Measurements from ENCODE around the gene PARPBP.
"Not testable (repeated sequence)": the region's sequence is repeated elsewhere in the genome, so short reads cannot be mapped to it uniquely, and the experiment has no call there.

The PARPBP gene

GRCh38 chr12:102119674-102120563 lies at the start of gene PARPBP, which contains the start of gene NUP37:
Gene PARPBP, plus strand, starts transcription at chr12:102120183. Its CDS starts 3,706 bp downstream, at chr12:102123889.
Gene NUP37, minus strand, starts transcription at chr12:102120114. Its CDS starts 1,596 bp downstream, at chr12:102118518.
- DNase-seq, result peak; percentile 52

GRCh38 chr12:102072092-102072491 lies 47.9 kb upstream of the PARPBP start:
- DNase-seq, result not testable (repeated sequence)

GRCh38 chr12:102080842-102081241 lies 39.1 kb upstream of the PARPBP start:
- no peak for DNase-seq

GRCh38 chr12:102089228-102089835 lies 30.7 kb upstream of the PARPBP start:
- not testable (repeated sequence) for DNase-seq

GRCh38 chr12:102093319-102093718 lies 26.7 kb upstream of the PARPBP start:
- DNase-seq, result no peak

GRCh38 chr12:102095677-102096263 lies 24.2 kb upstream of the PARPBP start:
- peak; percentile 25 for DNase-seq

GRCh38 chr12:102096855-102097254 lies 23.1 kb upstream of the PARPBP start:
- DNase-seq, result no peak

GRCh38 chr12:102106905-102107304 lies 13.1 kb upstream of the PARPBP start:
- no peak for DNase-seq

- DNase-seq, result no peak
Measured at GRCh38 chr12:102107970-102108369, 12.0 kb upstream of the PARPBP start.

GRCh38 chr12:102110782-102111181 lies 9.2 kb upstream of the PARPBP start:
- no peak for DNase-seq

- no peak for DNase-seq
Measured at GRCh38 chr12:102114212-102114611, 5.8 kb upstream of the PARPBP start.

- no peak for DNase-seq
Measured at GRCh38 chr12:102116392-102116791, 3.6 kb upstream of the PARPBP start.

GRCh38 chr12:102118874-102119273 lies 1.1 kb upstream of the PARPBP start:
- no peak for DNase-seq

- no peak for DNase-seq
Measured at GRCh38 chr12:102120564-102120873, 536 bp downstream of the PARPBP start.

- DNase-seq, result no peak
Measured at GRCh38 chr12:102120886-102121285, 903 bp downstream of the PARPBP start.

GRCh38 chr12:102121328-102121727 lies 1.3 kb downstream of the PARPBP start:
- not testable (repeated sequence) for DNase-seq

- not testable (repeated sequence) for DNase-seq
Measured at GRCh38 chr12:102130720-102131119, 10.7 kb downstream of the PARPBP start.

GRCh38 chr12:102131442-102131841 lies 11.5 kb downstream of the PARPBP start:
- not testable (repeated sequence) for DNase-seq

GRCh38 chr12:102137619-102138018 lies 17.6 kb downstream of the PARPBP start:
- DNase-seq, result not testable (repeated sequence)

GRCh38 chr12:102142866-102143373 lies 22.9 kb downstream of the PARPBP start:
- DNase-seq, result not testable (repeated sequence)

GRCh38 chr12:102144221-102144620 lies 24.2 kb downstream of the PARPBP start:
- DNase-seq, result no peak

GRCh38 chr12:102147062-102147587 lies 27.1 kb downstream of the PARPBP start:
- not testable (repeated sequence) for DNase-seq

GRCh38 chr12:102155206-102155605 lies 35.2 kb downstream of the PARPBP start:
- DNase-seq, result not testable (repeated sequence)

Measured in NCI-H2081 treated with DMSO at 0.1 percent for 48 hours (cell line).